GM18526 (cell line): Measurements from ENCODE around the gene WDR70.

Source experiments
- POLR2A ChIP-seq: IDR thresholded peaks from 3 replicates; pipeline ENCODE4 v1.6.1; 2011; ENCODE audit not compliant: insufficient read length; ENCODE audit errors: extremely low read depth

The WDR70 gene

GRCh38 chr5:37787742-37788141, 408.6 kb downstream of the WDR70 start:
- no peak for TF ChIP-seq POLR2A

GRCh38 chr5:37789991-37790390, 410.9 kb downstream of the WDR70 start:
- TF ChIP-seq POLR2A = no peak

GRCh38 chr5:37791321-37791720, 412.2 kb downstream of the WDR70 start:
- no peak for TF ChIP-seq POLR2A

GRCh38 chr5:37792975-37793631, 414.0 kb downstream of the WDR70 start:
- no peak for TF ChIP-seq POLR2A

GRCh38 chr5:37799865-37800421, 420.8 kb downstream of the WDR70 start:
- TF ChIP-seq POLR2A = no peak

- no peak for TF ChIP-seq POLR2A
These were observed 422.4 kb downstream of the WDR70 start for GRCh38 chr5:37801521-37801920.
